NCI-H187 (cell line): ENCODE data around the gene POLR2E.
A peak's percentile ranks its signal among the peaks of the same experiment; 100 is the strongest.

ENCODE experiments used
- DNase-seq, 2 experiments: peaks; one replicate each; lab custom pipeline; 2025; lab: John Stamatoyannopoulos, UW

The POLR2E gene

GRCh38 chr19:1080360-1081161 is 14.6 kb downstream of the POLR2E start:
- DNase-seq: no peak

GRCh38 chr19:1079566-1080111 is 15.5 kb downstream of the POLR2E start:
- no peak for DNase-seq

GRCh38 chr19:1076951-1077350 is 18.2 kb downstream of the POLR2E start:
- no peak for DNase-seq

GRCh38 chr19:1076046-1076386 is 19.2 kb downstream of the POLR2E start:
- no peak for DNase-seq

- DNase-seq: peak; percentile 79 to 91
Measured at GRCh38 chr19:1074544-1075283, 20.5 kb downstream of the POLR2E start.

GRCh38 chr19:1073956-1074517 is 21.1 kb downstream of the POLR2E start:
- no peak for DNase-seq

GRCh38 chr19:1073063-1073955 is 21.9 kb downstream of the POLR2E start:
- no peak for DNase-seq

GRCh38 chr19:1072371-1073015 is 22.7 kb downstream of the POLR2E start:
- no peak for DNase-seq

- no peak for DNase-seq
Measured at GRCh38 chr19:1070931-1071791, 24.0 kb downstream of the POLR2E start.

- DNase-seq: no peak
Measured at GRCh38 chr19:1070576-1070930, 24.6 kb downstream of the POLR2E start.

- no peak for DNase-seq
Measured at GRCh38 chr19:1069009-1069779, 26.0 kb downstream of the POLR2E start.

GRCh38 chr19:1068009-1069001 is 26.9 kb downstream of the POLR2E start:
- DNase-seq: no peak

- no peak for DNase-seq
Measured at GRCh38 chr19:1067341-1067957, 27.7 kb downstream of the POLR2E start.

GRCh38 chr19:1066748-1067340 is 28.3 kb downstream of the POLR2E start, which contains the start of gene ARHGAP45:
Gene ARHGAP45, plus strand, starts transcription at chr19:1067167. Its CDS starts 239 bp downstream, at chr19:1067406.
- no peak for DNase-seq

GRCh38 chr19:1066251-1066747 is 28.9 kb downstream of the POLR2E start:
- no peak for DNase-seq

GRCh38 chr19:1065606-1066109 is 29.5 kb downstream of the POLR2E start:
- DNase-seq: no peak
